ENCODE measurements around the gene MLKL.

DNA sequence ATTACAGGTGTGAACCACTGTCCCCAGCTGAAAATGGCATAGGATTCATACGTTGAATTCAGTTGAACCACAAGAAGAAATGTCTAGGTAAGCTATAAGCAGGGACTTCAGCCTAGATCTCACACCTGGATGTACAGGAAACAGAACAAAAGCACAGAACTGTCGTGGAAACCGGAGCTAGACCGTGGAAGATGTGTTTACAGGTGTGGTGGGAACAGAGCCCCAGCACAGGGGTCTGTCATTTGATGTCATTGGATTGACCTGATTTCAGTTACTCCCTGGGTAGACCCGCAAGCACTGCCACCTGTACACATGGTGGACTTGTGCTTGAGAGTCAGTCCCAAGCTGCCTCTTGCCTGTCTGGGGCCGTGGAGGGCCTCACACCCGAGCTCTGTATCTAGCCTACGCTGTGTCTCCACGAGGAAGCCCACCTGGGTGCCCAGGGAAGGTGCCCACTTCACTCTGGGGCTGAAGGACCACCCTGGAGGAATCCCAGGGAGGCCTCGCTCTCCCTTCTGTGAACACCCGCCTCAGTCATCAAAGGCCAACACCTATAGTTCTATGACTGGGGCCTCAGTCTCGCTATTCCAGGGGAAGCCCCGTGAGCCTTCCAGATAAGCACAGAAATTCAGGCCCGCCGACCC lies 32.2 kb upstream of the MLKL start:
- TF ChIP-seq, protein P1, sequence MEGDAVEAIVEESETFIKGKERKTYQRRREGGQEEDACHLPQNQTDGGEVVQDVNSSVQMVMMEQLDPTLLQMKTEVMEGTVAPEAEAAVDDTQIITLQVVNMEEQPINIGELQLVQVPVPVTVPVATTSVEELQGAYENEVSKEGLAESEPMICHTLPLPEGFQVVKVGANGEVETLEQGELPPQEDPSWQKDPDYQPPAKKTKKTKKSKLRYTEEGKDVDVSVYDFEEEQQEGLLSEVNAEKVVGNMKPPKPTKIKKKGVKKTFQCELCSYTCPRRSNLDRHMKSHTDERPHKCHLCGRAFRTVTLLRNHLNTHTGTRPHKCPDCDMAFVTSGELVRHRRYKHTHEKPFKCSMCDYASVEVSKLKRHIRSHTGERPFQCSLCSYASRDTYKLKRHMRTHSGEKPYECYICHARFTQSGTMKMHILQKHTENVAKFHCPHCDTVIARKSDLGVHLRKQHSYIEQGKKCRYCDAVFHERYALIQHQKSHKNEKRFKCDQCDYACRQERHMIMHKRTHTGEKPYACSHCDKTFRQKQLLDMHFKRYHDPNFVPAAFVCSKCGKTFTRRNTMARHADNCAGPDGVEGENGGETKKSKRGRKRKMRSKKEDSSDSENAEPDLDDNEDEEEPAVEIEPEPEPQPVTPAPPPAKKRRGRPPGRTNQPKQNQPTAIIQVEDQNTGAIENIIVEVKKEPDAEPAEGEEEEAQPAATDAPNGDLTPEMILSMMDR (IDR thresholded peaks at IDR 0.05; ENCODE audit: low read depth, low read length): no peak
- TF ChIP-seq MYC (IDR thresholded peaks at IDR 0.05; ENCODE audit: low read depth, low read length): no peak
- TF ChIP-seq, protein P2, sequence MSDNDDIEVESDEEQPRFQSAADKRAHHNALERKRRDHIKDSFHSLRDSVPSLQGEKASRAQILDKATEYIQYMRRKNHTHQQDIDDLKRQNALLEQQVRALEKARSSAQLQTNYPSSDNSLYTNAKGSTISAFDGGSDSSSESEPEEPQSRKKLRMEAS (IDR thresholded peaks at IDR 0.05; ENCODE audit: low read depth, low read length): no peak

All from NB4 (cell line).